ENCODE results near the gene DCC.

DNA sequence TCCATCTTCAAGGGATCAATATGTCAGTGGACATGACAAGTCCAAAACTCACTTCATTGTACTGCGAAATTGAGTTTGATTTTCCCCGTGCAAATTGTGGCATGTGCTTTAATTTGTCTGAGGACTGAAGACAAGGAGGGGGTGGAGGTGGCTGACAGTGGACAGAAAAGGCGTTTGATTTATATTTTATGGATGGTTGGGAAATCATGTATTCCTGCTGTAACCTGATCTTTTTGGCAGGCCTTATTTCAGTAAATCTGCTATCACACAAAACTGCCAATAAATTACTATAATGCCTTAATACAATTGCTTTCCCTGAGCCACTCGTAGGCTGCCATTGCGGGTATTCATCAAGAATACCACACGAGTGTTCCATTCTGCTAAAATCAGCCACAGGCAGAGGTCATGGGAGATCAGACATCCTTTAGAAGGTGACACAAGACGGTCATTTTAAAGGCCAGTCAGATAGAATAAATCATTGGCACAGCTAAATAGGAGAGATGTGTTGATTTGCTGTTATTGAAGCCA is 1164.0 kb downstream of the DCC start:
- no peak for TF ChIP-seq POLR2AphosphoS5 (IDR thresholded peaks at IDR 0.05)
- TF ChIP-seq, protein P1, sequence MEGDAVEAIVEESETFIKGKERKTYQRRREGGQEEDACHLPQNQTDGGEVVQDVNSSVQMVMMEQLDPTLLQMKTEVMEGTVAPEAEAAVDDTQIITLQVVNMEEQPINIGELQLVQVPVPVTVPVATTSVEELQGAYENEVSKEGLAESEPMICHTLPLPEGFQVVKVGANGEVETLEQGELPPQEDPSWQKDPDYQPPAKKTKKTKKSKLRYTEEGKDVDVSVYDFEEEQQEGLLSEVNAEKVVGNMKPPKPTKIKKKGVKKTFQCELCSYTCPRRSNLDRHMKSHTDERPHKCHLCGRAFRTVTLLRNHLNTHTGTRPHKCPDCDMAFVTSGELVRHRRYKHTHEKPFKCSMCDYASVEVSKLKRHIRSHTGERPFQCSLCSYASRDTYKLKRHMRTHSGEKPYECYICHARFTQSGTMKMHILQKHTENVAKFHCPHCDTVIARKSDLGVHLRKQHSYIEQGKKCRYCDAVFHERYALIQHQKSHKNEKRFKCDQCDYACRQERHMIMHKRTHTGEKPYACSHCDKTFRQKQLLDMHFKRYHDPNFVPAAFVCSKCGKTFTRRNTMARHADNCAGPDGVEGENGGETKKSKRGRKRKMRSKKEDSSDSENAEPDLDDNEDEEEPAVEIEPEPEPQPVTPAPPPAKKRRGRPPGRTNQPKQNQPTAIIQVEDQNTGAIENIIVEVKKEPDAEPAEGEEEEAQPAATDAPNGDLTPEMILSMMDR (IDR thresholded peaks at IDR 0.05): no peak
- no peak for TF ChIP-seq EP300 (IDR thresholded peaks at IDR 0.05)
